Prostate gland (tissue), 2 donors: ENCODE results near the gene USP17L17.
"Not testable (repeated sequence)": the region's sequence is repeated elsewhere in the genome, so short reads cannot be mapped to it uniquely, and the experiment has no call there.

ENCODE experiments used
- CTCF ChIP-seq, 4 experiments: fragments of 200-600 bp in 2 of 4; fragments of 450-650 bp in 2 of 4; sonication (generic) in 2 of 4; IDR thresholded peaks; 1 replicate in 3 of 4; 2 replicates in 1 of 4; pipeline ENCODE4 v1.5.1; 2016 to 2019; ENCODE audit warnings: antibody characterized with exemption in 4 of 4, mild to moderate bottlenecking in 2 of 4, moderate library complexity in 2 of 4
- POLR2A ChIP-seq: fragments of 450-650 bp; IDR thresholded peaks from one replicate; pipeline ENCODE4 v1.6.1; 2016; ENCODE audit warnings: antibody characterized with exemption, mild to moderate bottlenecking

DNA sequence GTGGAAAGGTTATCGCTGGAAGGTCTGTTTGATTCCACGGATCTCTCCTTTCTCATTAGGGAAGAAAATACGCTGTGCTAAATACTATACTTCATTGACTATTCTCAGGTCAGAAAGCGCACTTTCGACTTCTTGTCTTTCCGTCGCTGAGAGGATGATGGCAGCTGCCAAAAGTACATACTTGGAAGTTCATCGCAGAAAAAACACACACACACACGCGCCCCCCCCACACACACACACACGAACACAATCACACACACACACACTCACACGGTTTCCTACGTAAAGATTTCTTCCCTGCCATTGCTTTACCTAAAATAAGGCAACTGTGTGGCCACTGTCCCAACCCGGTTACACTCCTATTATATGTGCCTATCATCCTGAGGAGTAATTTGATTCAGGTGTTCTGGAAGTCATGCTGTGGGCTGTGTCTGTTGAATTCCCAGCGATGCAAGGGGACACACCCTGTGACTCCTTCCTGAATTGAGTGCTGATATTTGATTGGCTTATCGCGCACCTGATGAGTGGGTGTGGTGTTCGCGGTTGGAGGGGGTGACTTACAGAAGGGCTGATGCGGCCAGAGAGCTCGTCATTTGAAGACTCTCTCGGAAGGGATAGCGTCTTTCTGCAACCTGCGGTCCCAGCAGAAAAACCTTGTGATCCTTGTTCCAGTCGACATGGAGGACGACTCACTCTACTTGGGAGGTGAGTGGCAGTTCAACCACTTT lies 4.4 kb downstream of the USP17L17 start, which contains the start of gene USP17L18:
- not testable (repeated sequence) for TF ChIP-seq POLR2A; CTCF (IDR thresholded peaks at IDR 0.05)
